Measurements from ENCODE around the gene CRTAC1. TPM values are rescaled to one million over a fixed set of nuclear protein-coding genes. Genes with fewer than 3 reads are reported as not detected.

CRTAC1 gene
- polyA plus RNA-seq, 1 donor (not counting 4 experiments of a cell fraction or from before 2014, with no cell fraction given), result not detected

DNA sequence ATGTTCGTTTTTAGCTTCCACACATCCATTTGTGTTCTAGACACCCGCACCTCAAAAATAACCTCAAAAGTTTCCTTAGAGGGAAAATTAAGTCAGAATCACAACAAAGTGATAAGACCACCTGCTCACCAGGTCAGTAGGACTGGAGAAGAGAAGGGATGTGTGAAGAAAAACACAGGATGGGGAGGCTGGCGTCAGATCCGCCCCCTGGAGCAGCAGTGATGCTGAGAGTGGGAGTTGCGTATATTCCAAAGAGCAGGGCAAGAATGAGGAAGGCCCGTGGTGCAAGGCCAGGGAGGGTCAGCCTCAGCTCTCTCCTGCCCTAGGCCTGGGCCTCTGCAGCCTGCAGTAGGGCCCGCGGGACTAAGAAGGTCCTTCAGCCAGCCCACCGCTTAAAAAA is 28.7 kb downstream of the CRTAC1 start:
- Histone ChIP-seq H3K27ac (ENCODE audit: control insufficient read depth, insufficient read depth, low read length) (no peak overlapping the region), H4K20me1 (ENCODE audit: control insufficient read depth, extremely low read depth, insufficient read depth, low read length) (no peaks in the 10 kb centered on the region), H3K9me3 (ENCODE audit: control insufficient read depth, low read depth, low read length) (no peaks in the 10 kb centered on the region), H3K36me3 (ENCODE audit: control insufficient read depth in 2 of 2, extremely low read depth in 1 of 2, insufficient read depth in 2 of 2, low read length in 2 of 2) (no peaks in the 10 kb centered on the region), H3K79me2 (ENCODE audit: control insufficient read depth, insufficient read depth, low read length) (no peaks in the 10 kb centered on the region), H3K9me1 (ENCODE audit: control insufficient read depth, extremely low read depth, insufficient read depth, low read length) (no peaks in the 10 kb centered on the region), H3K9ac (ENCODE audit: control insufficient read depth, extremely low read depth, insufficient read depth, low read length) (no peak overlapping the region), H3K4me1 (ENCODE audit: control insufficient read depth, extremely low read depth, insufficient read depth, low read length) (no peaks in the 10 kb centered on the region), H3K27me3 (ENCODE audit: control insufficient read depth, extremely low read depth, insufficient read depth, low read length) (no peaks in the 10 kb centered on the region), H3K4me2 (ENCODE audit: control insufficient read depth, extremely low read depth, insufficient read depth, low read depth, low read length) (no peak overlapping the region), H2AFZ (ENCODE audit: control insufficient read depth, low read length) (no peak overlapping the region), H3K4me3 (ENCODE audit: control insufficient read depth in 2 of 3, extremely low read depth in 1 of 3, insufficient read depth in 2 of 3, low read depth in 1 of 3, low read length in 3 of 3) (no peak overlapping the region)
- dilution Hi-C loops (cut with MboI; ENCODE audit: extremely low pct_ligation_motif_present, low sequenced_read_pairs), result no loop called here
- no peak for FAIRE-seq
- DNase-seq (ENCODE audit: low read depth, low spot score), result no peak
- TF ChIP-seq EZH2 (IDR thresholded peaks at IDR 0.05; ENCODE audit: low read length), result no peak
- TF ChIP-seq, protein P1, sequence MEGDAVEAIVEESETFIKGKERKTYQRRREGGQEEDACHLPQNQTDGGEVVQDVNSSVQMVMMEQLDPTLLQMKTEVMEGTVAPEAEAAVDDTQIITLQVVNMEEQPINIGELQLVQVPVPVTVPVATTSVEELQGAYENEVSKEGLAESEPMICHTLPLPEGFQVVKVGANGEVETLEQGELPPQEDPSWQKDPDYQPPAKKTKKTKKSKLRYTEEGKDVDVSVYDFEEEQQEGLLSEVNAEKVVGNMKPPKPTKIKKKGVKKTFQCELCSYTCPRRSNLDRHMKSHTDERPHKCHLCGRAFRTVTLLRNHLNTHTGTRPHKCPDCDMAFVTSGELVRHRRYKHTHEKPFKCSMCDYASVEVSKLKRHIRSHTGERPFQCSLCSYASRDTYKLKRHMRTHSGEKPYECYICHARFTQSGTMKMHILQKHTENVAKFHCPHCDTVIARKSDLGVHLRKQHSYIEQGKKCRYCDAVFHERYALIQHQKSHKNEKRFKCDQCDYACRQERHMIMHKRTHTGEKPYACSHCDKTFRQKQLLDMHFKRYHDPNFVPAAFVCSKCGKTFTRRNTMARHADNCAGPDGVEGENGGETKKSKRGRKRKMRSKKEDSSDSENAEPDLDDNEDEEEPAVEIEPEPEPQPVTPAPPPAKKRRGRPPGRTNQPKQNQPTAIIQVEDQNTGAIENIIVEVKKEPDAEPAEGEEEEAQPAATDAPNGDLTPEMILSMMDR (optimal IDR thresholded peaks at IDR 0.05 in 1 of 3, IDR thresholded peaks at IDR 0.05 in 1 of 3, conservative IDR thresholded peaks at IDR 0.05 in 1 of 3; ENCODE audit: extremely low read depth in 1 of 3, insufficient read depth in 2 of 3, low read length in 3 of 3), result no peak

DNA sequence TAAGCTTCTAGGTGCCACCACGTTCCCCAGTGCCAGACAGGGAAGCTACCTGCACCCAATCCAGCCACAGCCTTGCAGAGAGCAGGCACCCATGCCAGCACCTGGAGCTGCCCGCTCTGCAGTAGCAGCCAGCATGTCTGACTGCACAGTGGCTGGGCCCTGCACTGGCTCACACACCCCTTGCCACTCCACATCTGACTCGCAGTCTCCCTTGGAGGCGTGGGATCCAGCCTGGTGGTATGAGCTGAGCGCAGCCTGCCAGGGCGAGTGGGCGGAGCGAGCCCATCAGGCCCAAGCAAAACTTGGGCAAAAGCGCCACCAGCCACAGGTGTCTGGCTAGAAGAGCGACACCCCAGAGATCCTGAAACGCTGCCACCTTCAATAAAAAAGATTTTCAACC is 30.1 kb downstream of the CRTAC1 start:
- DNase-seq (ENCODE audit: low read depth, low spot score) (no peak), FAIRE-seq (no peak)
- Histone ChIP-seq H3K9me1 (ENCODE audit: control insufficient read depth, extremely low read depth, insufficient read depth, low read length) (no peaks in the 10 kb centered on the region), H2AFZ (ENCODE audit: control insufficient read depth, low read length) (no peak overlapping the region), H3K4me1 (ENCODE audit: control insufficient read depth, extremely low read depth, insufficient read depth, low read length) (no peaks in the 10 kb centered on the region), H3K4me2 (ENCODE audit: control insufficient read depth, extremely low read depth, insufficient read depth, low read depth, low read length) (no peak overlapping the region), H3K79me2 (ENCODE audit: control insufficient read depth, insufficient read depth, low read length) (no peaks in the 10 kb centered on the region), H3K27ac (ENCODE audit: control insufficient read depth, insufficient read depth, low read length) (no peak overlapping the region), H3K9ac (ENCODE audit: control insufficient read depth, extremely low read depth, insufficient read depth, low read length) (no peak overlapping the region), H3K27me3 (ENCODE audit: control insufficient read depth, extremely low read depth, insufficient read depth, low read length) (no peaks in the 10 kb centered on the region), H3K36me3 (ENCODE audit: control insufficient read depth in 2 of 2, extremely low read depth in 1 of 2, insufficient read depth in 2 of 2, low read length in 2 of 2) (no peaks in the 10 kb centered on the region), H4K20me1 (ENCODE audit: control insufficient read depth, extremely low read depth, insufficient read depth, low read length) (no peaks in the 10 kb centered on the region), H3K4me3 (ENCODE audit: control insufficient read depth in 2 of 3, extremely low read depth in 1 of 3, insufficient read depth in 2 of 3, low read depth in 1 of 3, low read length in 3 of 3) (no peak overlapping the region), H3K9me3 (ENCODE audit: control insufficient read depth, low read depth, low read length) (no peaks in the 10 kb centered on the region)
- no peak for TF ChIP-seq EZH2 (IDR thresholded peaks at IDR 0.05; ENCODE audit: low read length)
- TF ChIP-seq, protein P1 (optimal IDR thresholded peaks at IDR 0.05 in 1 of 3, IDR thresholded peaks at IDR 0.05 in 1 of 3, conservative IDR thresholded peaks at IDR 0.05 in 1 of 3; ENCODE audit: extremely low read depth in 1 of 3, insufficient read depth in 2 of 3, low read length in 3 of 3), result no peak
- dilution Hi-C loops (cut with MboI; ENCODE audit: extremely low pct_ligation_motif_present, low sequenced_read_pairs), result no loop called here

All from keratinocyte (primary cell).